Natural killer cell (primary cell): ENCODE data around the gene LMBR1. TPM values are rescaled to one million over a fixed set of nuclear protein-coding genes. Genes with fewer than 3 reads are reported as not detected.

ENCODE experiments used
- ATAC-seq, 3 donors: fragments of 150-1000 bp in 2 of 3; fragments of 200-7000 bp in 1 of 3; cut with Tn5 transposase; 1 replicate in 1 of 3; 2 replicates in 2 of 3; pipeline ENCODE4 v1.10.0; 2021; ENCODE audit warnings: mild to moderate bottlenecking in 2 of 3, moderate library complexity in 2 of 3
- DNase-seq, 2 donors: peaks; one replicate each; pipeline versions ENCODE4 v3.0.0 to v3.0.0-alpha.2; 2013 to 2021; ENCODE audit warnings: mixed read lengths in 1 of 2
- H3K27ac ChIP-seq: one replicate; pipeline ENCODE4 v1.5.1; 2013; ENCODE audit warnings: mild to moderate bottlenecking, low read length
- H3K27me3 ChIP-seq: one replicate; pipeline ENCODE4 v1.6.1; 2013; ENCODE audit warnings: low read length; ENCODE audit not compliant: control insufficient read depth, insufficient read depth
- H3K36me3 ChIP-seq: one replicate; pipeline ENCODE4 v1.6.1; 2013; ENCODE audit warnings: low read length; ENCODE audit not compliant: control insufficient read depth, insufficient read depth
- H3K4me1 ChIP-seq: one replicate; pipeline ENCODE4 v1.6.1; 2013; ENCODE audit warnings: low read length; ENCODE audit not compliant: control insufficient read depth, insufficient read depth
- H3K4me3 ChIP-seq: one replicate; pipeline ENCODE4 v1.5.1; 2013; ENCODE audit warnings: low read length
- H3K9me3 ChIP-seq: one replicate; pipeline ENCODE4 v1.6.1; 2013; ENCODE audit warnings: low read length; ENCODE audit not compliant: control insufficient read depth, insufficient read depth
- H3K27ac Mint-ChIP-seq, 2 donors: one replicate each; pipeline ENCODE4 v1.8.0; 2022; ENCODE audit warnings: mild to moderate bottlenecking in 2 of 2, mixed read lengths in 2 of 2, moderate library complexity in 1 of 2
- H3K27me3 Mint-ChIP-seq, 2 donors: one replicate each; pipeline ENCODE4 v1.8.0; 2022; ENCODE audit warnings: low read depth in 2 of 2, mixed read lengths in 2 of 2
- H3K36me3 Mint-ChIP-seq: one replicate; pipeline ENCODE4 v1.8.0; 2022; ENCODE audit warnings: mixed read lengths
- H3K4me1 Mint-ChIP-seq, 2 donors: one replicate each; pipeline ENCODE4 v1.8.0; 2022; ENCODE audit warnings: mixed read lengths in 2 of 2
- H3K4me3 Mint-ChIP-seq: one replicate; pipeline ENCODE4 v1.8.0; 2022; ENCODE audit warnings: mild to moderate bottlenecking, moderate library complexity, mixed read lengths
- H3K9me3 Mint-ChIP-seq, 2 donors: one replicate each; pipeline ENCODE4 v1.8.0; 2022; ENCODE audit warnings: mixed read lengths in 2 of 2
- CTCF ChIP-seq: fragments of 200-600 bp; IDR thresholded peaks from one replicate; pipeline ENCODE4 v1.8.0; 2022; ENCODE audit warnings: antibody characterized with exemption
- WGBS: methylation state at CpG from one replicate; pipeline ENCODE4 v1.1.7; 2013; ENCODE audit warnings: missing lambda C conversion rate; ENCODE audit not compliant: insufficient coverage; 5-methylcytosine and 5-hydroxymethylcytosine counted together
- intact Hi-C: fragments of 100-400 bp; cut with micrococcal nuclease; formaldehyde crosslinking; loops from one replicate; pipeline ENCODE4 v1.14.2; 2022
- total RNA-seq, 4 donors: library from RNA; stranded (reverse); fragments of 120-200 nt in 1 of 4; gene quantifications; one replicate each; pipeline versions ENCODE4 v1.2.3 to v1.2.4, GENCODE V29; 2013 to 2022

Gene LMBR1
- 10 to 100 TPM; 60.4 to 71.7 (median 66.1) TPM for total RNA-seq
- total RNA-seq (2013) = 55.4 TPM

DNA sequence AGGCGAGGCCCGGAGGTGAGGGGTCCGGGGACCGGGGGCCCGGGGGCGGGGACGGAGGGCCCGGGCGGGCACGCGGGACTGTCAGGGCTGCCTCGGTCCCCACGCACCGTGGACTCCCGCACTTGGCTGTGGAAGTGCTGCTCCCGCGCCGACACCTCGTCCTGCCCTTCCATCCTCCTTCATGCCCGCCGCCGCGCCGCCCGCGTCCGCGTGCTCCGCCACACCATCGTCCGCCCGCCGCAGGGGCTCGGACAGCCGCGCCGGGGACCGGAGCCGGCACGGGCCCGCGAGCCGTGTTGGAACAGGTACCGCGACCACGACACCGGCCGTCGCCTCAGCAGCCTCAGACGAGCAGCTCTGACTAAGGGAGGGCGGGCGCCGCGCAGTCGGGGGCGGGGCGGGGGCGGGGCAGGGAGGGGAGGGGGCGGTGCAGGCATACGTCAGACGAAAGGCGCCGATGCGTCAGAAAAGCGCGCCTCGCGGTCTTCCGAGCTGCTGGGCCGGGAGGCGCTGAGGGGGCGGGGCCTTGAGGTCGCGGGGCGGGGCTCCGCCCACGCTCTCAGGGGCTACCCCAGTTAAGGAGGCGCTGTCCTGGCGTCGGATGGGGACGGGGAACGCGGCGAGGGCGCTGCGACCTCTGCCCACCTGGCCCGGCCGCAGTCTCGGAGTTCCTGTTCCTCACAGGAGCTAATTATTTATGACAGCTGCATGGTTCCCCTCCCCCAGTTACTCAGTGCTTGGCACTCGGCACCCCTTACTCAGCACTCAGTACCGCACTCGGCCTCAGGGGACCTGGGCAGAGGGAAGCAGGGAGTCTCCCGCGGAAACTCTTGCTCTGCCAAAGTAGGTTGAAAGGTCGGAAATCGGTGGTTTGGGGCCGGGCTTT lies at the start of gene LMBR1:
Gene LMBR1, minus strand, starts transcription at position 363 of the 886 bp plus-strand sequence. Its CDS starts 190 bp downstream, at position 173.
- H3K4me3 Mint-ChIP-seq = peak within 1 kb of the TSS; percentile 97
- H3K9me3 Mint-ChIP-seq = no peaks in the 10 kb centered on the region
- Histone ChIP-seq H3K36me3 (no peaks in the 10 kb centered on the region), H3K4me3 (peak within 1 kb of the TSS; percentile 94), H3K27ac (peak within 1 kb of the TSS; percentile 87), H3K4me1 (peaks cover 19% of the 10 kb centered on the region), H3K9me3 (no peaks in the 10 kb centered on the region), H3K27me3 (no peaks in the 10 kb centered on the region)
- peak; percentile 59 for TF ChIP-seq CTCF
- peaks cover 19 to 40% of the 10 kb centered on the region in 2 donors for H3K4me1 Mint-ChIP-seq
- peak; percentile 95 to 98 for DNase-seq
- under 1% methylated on average over 88 of the region's 97 CpGs for WGBS
- intact Hi-C loops = loop anchor here (1.0 to 5.0 kb wide), 4 partner anchors 30 to 1596 kb away; partner anchors contain the start of genes INSIG1, NOM1 and UBE3C
- peak; percentile 83 to 96 (median 85) for ATAC-seq
- no peaks in the 10 kb centered on the region for H3K36me3 Mint-ChIP-seq
- peak within 1 kb of the TSS; percentile 91 to 96 for H3K27ac Mint-ChIP-seq
- peaks cover 0 to 4% of the 10 kb centered on the region in 2 donors for H3K27me3 Mint-ChIP-seq

DNA sequence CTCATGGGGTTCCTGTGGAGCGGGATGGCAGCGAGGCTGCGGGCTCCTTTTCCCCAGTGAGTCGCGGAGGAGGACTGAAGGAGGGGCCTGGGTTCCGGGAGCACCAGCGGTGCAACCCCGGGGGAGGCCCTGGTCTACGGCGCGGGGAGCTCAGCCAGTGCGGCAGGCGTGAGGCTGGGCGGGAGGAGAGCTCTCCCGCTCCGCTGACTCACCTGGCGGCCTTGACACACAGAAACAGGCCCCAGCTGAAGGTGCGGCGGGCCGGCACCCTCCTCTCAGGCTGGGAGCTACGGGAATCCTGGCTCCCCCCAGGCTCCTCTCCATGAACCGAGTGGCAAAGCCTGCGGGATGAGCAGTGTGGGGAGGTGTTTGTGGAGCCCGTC lies 49.7 kb upstream of the LMBR1 start:
- TF ChIP-seq CTCF = no peak
- no peak overlapping the region for H3K27ac Mint-ChIP-seq
- intact Hi-C loops = no loop called here
- no peaks in the 10 kb centered on the region for H3K36me3 Mint-ChIP-seq
- no peaks in the 10 kb centered on the region for H3K9me3 ChIP-seq
- no peak overlapping the region for H3K27ac ChIP-seq
- H3K36me3 ChIP-seq = no peaks in the 10 kb centered on the region
- H3K4me3 Mint-ChIP-seq = no peak overlapping the region
- ATAC-seq = peak in 2 of 3 donors; percentile 21 to 45
- 70% methylated on average over 24 of the region's 24 CpGs for WGBS
- peaks cover 0 to 4% of the 10 kb centered on the region in 2 donors for H3K9me3 Mint-ChIP-seq
- DNase-seq = no peak
- H3K4me1 ChIP-seq = no peaks in the 10 kb centered on the region
- peaks cover 37 to 58% of the 10 kb centered on the region in 2 donors for H3K27me3 Mint-ChIP-seq
- H3K4me1 Mint-ChIP-seq = no peaks in the 10 kb centered on the region
- peaks cover 4% of the 10 kb centered on the region for H3K27me3 ChIP-seq
- no peak overlapping the region for H3K4me3 ChIP-seq

GRCh38 chr7:156941393-156942182 lies 48.6 kb upstream of the LMBR1 start:
- no peak overlapping the region for H3K4me3 ChIP-seq
- H3K36me3 ChIP-seq = no peaks in the 10 kb centered on the region
- Mint-ChIP-seq H3K4me3 (no peak overlapping the region), H3K27me3 (peaks cover 28 to 56% of the 10 kb centered on the region in 2 donors), H3K9me3 (peaks cover 0 to 4% of the 10 kb centered on the region in 2 donors), H3K4me1 (no peaks in the 10 kb centered on the region), H3K36me3 (no peaks in the 10 kb centered on the region), H3K27ac (no peak overlapping the region)
- intact Hi-C loops = no loop called here
- WGBS = 96% methylated on average over 92 of the region's 92 CpGs
- no peaks in the 10 kb centered on the region for H3K9me3 ChIP-seq
- DNase-seq = no peak
- ATAC-seq = no peak
- no peaks in the 10 kb centered on the region for H3K4me1 ChIP-seq
- TF ChIP-seq CTCF = no peak
- H3K27ac ChIP-seq = no peak overlapping the region
- peaks cover 4% of the 10 kb centered on the region for H3K27me3 ChIP-seq
